Activated CD8-positive, alpha-beta T cell treated with anti-CD3 and anti-CD28 coated beads for 36 hours (primary cell): ENCODE results near the gene GABBR2. TPM values are rescaled to one million over a fixed set of nuclear protein-coding genes. Genes with fewer than 3 reads are reported as not detected.
"Not testable (repeated sequence)": the region's sequence is repeated elsewhere in the genome, so short reads cannot be mapped to it uniquely, and the experiment has no call there.

Source experiments
- ATAC-seq: fragments of 200-7000 bp; cut with Tn5 transposase; one replicate; pipeline ENCODE4 v1.10.0; 2021; ENCODE audit warnings: mild to moderate bottlenecking, moderate library complexity
- CTCF ChIA-PET: fragments of 350-600 bp; sonication (Branson Sonifier 250); formaldehyde crosslinking; loops from one replicate; lab custom pipeline; 2021; ENCODE audit warnings: antibody characterized with exemption; lab: Charles Lee
- POLR2A ChIA-PET: fragments of 350-600 bp; sonication (Branson Sonifier 250); formaldehyde crosslinking; loops from one replicate; lab custom pipeline; 2021; ENCODE audit warnings: antibody characterized with exemption; lab: Charles Lee
- DNase-seq: peaks from one replicate; pipeline ENCODE4 v3.0.0-alpha.2; 2020
- H3K27ac Mint-ChIP-seq: one replicate; pipeline ENCODE4 v1.8.0; 2021; ENCODE audit warnings: mild to moderate bottlenecking, mixed read lengths
- H3K27me3 Mint-ChIP-seq: one replicate; pipeline ENCODE4 v1.8.0; 2021; ENCODE audit warnings: mixed read lengths
- H3K36me3 Mint-ChIP-seq: one replicate; pipeline ENCODE4 v1.8.0; 2021; ENCODE audit warnings: low read depth, mixed read lengths
- H3K4me1 Mint-ChIP-seq: one replicate; pipeline ENCODE4 v1.8.0; 2021; ENCODE audit warnings: low read depth, mixed read lengths
- H3K4me3 Mint-ChIP-seq: one replicate; pipeline ENCODE4 v1.8.0; 2021; ENCODE audit warnings: mild to moderate bottlenecking, moderate library complexity, mixed read lengths
- H3K9me3 Mint-ChIP-seq: one replicate; pipeline ENCODE4 v1.8.0; 2021; ENCODE audit warnings: mixed read lengths
- CTCF ChIP-seq: fragments of 200-600 bp; IDR thresholded peaks from one replicate; pipeline ENCODE4 v1.8.0; 2022; ENCODE audit warnings: antibody characterized with exemption, mild to moderate bottlenecking
- intact Hi-C: fragments of 100-400 bp; cut with micrococcal nuclease; formaldehyde crosslinking; loops from one replicate; pipeline ENCODE4 v1.10.0; 2022
- total RNA-seq, 2 experiments: library from RNA; stranded (reverse); gene quantifications; one replicate each; pipeline ENCODE4 v1.2.3, GENCODE V29; 2021

GABBR2 gene
- total RNA-seq, 2 experiments from 2014 or later = not detected

DNA sequence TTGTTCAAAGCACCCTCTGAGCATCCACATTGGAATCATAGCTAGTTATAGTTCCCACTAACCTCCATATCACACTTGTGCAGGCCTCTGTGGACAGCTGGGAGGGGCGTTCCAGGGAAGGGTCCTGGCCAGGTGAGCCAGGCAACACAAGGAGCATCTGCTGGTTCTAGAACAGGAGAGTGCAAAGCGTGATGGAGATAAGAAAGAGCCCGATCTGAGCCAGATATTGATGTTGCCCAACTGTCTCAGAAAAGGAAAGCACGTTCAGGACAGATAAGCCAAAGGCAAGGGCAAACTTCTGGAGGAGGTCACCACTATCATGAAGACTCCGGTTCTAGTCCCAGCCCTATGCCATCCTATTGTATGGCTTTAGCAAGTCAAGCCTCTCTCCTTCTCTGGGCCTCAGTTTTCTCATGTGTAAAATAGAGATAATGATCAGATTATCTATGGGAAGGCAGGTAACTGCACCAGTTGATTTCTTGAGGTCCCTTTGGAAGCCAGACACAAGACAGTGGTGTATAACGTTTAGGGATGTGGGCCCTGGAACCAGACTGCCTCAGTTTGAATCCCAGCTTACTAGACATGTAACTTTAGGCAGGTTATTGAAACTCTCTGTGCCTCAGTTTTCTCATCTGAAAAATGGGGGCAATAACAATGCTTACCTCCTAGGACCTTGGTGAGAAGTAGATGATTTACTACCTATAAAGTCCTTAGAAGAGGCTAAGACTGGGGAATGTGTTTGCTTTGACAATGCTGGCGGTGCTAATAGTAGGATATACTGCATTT lies 19.8 kb downstream of the GABBR2 start:
- ATAC-seq (no peak), DNase-seq (no peak)
- H3K9me3 Mint-ChIP-seq = no peaks in the 10 kb centered on the region
- no peaks in the 10 kb centered on the region for H3K27me3 Mint-ChIP-seq
- no peaks in the 10 kb centered on the region for H3K36me3 Mint-ChIP-seq
- no peak for TF ChIP-seq CTCF
- no peak overlapping the region for H3K27ac Mint-ChIP-seq
- intact Hi-C loops = no loop called here
- H3K4me3 Mint-ChIP-seq = no peak overlapping the region
- POLR2A ChIA-PET = no interaction called here
- CTCF ChIA-PET = interaction anchor here (0.8 to 1.9 kb wide), 2 partner anchors 86 to 87 kb away, joined by 3 to 6 read pairs; no protein-coding TSS in a partner anchor
- no peaks in the 10 kb centered on the region for H3K4me1 Mint-ChIP-seq

DNA sequence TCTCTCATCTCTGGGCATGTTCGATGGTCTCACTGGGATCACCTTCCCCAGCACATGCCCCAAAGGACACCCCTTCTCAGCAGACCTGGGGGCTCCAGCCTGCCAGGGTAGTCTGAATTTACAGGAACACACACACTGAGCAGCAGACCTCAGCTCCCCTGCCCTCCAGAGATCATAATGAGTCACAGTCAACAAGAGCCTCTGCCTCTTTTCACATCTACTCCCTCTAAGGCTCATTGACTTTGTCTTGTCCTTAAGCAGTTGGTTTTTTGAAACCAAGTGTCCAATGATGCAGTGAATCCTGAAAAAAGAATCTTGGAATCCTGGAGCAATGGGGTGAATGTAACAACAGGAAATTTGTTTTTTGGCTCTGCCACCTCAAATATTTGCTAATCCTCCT lies 20.8 kb downstream of the GABBR2 start:
- no peaks in the 10 kb centered on the region for H3K9me3 Mint-ChIP-seq
- H3K27me3 Mint-ChIP-seq = no peaks in the 10 kb centered on the region
- TF ChIP-seq CTCF = no peak
- no peaks in the 10 kb centered on the region for H3K36me3 Mint-ChIP-seq
- H3K4me3 Mint-ChIP-seq = no peak overlapping the region
- DNase-seq (no peak), ATAC-seq (no peak)
- POLR2A ChIA-PET = no interaction called here
- no peaks in the 10 kb centered on the region for H3K4me1 Mint-ChIP-seq
- CTCF ChIA-PET = interaction anchor here (1.9 kb wide), 1 partner anchor 88 kb away, joined by 6 read pairs; no protein-coding TSS in a partner anchor
- intact Hi-C loops = no loop called here
- no peak overlapping the region for H3K27ac Mint-ChIP-seq

GRCh38 chr9:98686961-98687855 lies 21.5 kb downstream of the GABBR2 start:
- Mint-ChIP-seq H3K4me3 (no peak overlapping the region), H3K27me3 (no peaks in the 10 kb centered on the region), H3K9me3 (no peaks in the 10 kb centered on the region), H3K4me1 (no peaks in the 10 kb centered on the region), H3K27ac (no peak overlapping the region), H3K36me3 (no peaks in the 10 kb centered on the region)
- intact Hi-C loops = no loop called here
- ChIA-PET POLR2A (no interaction called here), CTCF (interaction anchor here (0.9 kb wide), 1 partner anchor 88 kb away, joined by 4 read pairs; no protein-coding TSS in a partner anchor)
- no peak for DNase-seq
- no peak for TF ChIP-seq CTCF
- no peak for ATAC-seq

GRCh38 chr9:98684816-98685215 lies 23.9 kb downstream of the GABBR2 start:
- ATAC-seq, H3K36me3 Mint-ChIP-seq, H3K4me3 Mint-ChIP-seq, intact Hi-C loops, DNase-seq, H3K9me3 Mint-ChIP-seq, H3K27ac Mint-ChIP-seq, H3K4me1 Mint-ChIP-seq, CTCF ChIA-PET, POLR2A ChIA-PET, H3K27me3 Mint-ChIP-seq: not testable (repeated sequence)

GRCh38 chr9:98678244-98678842 lies 30.4 kb downstream of the GABBR2 start:
- CTCF ChIA-PET = interaction anchor here (0.5 to 1.6 kb wide), 4 partner anchors 11 to 368 kb away, joined by 3 to 5 read pairs (median 4); no protein-coding TSS in a partner anchor
- POLR2A ChIA-PET = no interaction called here
- Mint-ChIP-seq H3K36me3 (no peaks in the 10 kb centered on the region), H3K27ac (no peak overlapping the region), H3K27me3 (peaks cover 29% of the 10 kb centered on the region), H3K4me1 (no peaks in the 10 kb centered on the region), H3K9me3 (peaks cover 3% of the 10 kb centered on the region), H3K4me3 (no peak overlapping the region)
- intact Hi-C loops = no loop called here
- TF ChIP-seq CTCF = peak; percentile 54
- peak; percentile 35 for DNase-seq
- no peak for ATAC-seq
